Gastrocnemius medialis (tissue), 4 donors: ENCODE results near the gene CCL18.

Experiments
- POLR2A ChIP-seq, 2 donors: fragments of 450-650 bp; IDR thresholded peaks; one replicate each; pipeline ENCODE4 v1.6.1; 2017; ENCODE audit warnings: antibody characterized with exemption in 2 of 2, mild to moderate bottlenecking in 2 of 2, moderate library complexity in 2 of 2
- TF ChIP-seq, protein P1 (sequence below), 5 experiments: fragments of 450-650 bp in 3 of 5; fragments of 200-600 bp in 2 of 5; sonication (generic) in 2 of 5; IDR thresholded peaks in 4 of 5; conservative IDR thresholded peaks in 1 of 5; 1 replicate in 4 of 5; 2 replicates in 1 of 5; pipeline ENCODE4 v1.5.1; 2016 to 2019; ENCODE audit warnings: antibody characterized with exemption in 5 of 5, mild to moderate bottlenecking in 3 of 5, moderate library complexity in 3 of 5

GRCh38 chr17:36088670-36089338 is 24.7 kb downstream of the CCL18 start:
- TF ChIP-seq, protein P1, sequence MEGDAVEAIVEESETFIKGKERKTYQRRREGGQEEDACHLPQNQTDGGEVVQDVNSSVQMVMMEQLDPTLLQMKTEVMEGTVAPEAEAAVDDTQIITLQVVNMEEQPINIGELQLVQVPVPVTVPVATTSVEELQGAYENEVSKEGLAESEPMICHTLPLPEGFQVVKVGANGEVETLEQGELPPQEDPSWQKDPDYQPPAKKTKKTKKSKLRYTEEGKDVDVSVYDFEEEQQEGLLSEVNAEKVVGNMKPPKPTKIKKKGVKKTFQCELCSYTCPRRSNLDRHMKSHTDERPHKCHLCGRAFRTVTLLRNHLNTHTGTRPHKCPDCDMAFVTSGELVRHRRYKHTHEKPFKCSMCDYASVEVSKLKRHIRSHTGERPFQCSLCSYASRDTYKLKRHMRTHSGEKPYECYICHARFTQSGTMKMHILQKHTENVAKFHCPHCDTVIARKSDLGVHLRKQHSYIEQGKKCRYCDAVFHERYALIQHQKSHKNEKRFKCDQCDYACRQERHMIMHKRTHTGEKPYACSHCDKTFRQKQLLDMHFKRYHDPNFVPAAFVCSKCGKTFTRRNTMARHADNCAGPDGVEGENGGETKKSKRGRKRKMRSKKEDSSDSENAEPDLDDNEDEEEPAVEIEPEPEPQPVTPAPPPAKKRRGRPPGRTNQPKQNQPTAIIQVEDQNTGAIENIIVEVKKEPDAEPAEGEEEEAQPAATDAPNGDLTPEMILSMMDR (IDR thresholded peaks at IDR 0.05 in 4 of 5, conservative IDR thresholded peaks at IDR 0.05 in 1 of 5), result no peak
- no peak for TF ChIP-seq POLR2A (IDR thresholded peaks at IDR 0.05)
